ENCODE data around the gene USP46.

- TF ChIP-seq, protein P1, sequence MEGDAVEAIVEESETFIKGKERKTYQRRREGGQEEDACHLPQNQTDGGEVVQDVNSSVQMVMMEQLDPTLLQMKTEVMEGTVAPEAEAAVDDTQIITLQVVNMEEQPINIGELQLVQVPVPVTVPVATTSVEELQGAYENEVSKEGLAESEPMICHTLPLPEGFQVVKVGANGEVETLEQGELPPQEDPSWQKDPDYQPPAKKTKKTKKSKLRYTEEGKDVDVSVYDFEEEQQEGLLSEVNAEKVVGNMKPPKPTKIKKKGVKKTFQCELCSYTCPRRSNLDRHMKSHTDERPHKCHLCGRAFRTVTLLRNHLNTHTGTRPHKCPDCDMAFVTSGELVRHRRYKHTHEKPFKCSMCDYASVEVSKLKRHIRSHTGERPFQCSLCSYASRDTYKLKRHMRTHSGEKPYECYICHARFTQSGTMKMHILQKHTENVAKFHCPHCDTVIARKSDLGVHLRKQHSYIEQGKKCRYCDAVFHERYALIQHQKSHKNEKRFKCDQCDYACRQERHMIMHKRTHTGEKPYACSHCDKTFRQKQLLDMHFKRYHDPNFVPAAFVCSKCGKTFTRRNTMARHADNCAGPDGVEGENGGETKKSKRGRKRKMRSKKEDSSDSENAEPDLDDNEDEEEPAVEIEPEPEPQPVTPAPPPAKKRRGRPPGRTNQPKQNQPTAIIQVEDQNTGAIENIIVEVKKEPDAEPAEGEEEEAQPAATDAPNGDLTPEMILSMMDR (IDR thresholded peaks at IDR 0.05; ENCODE audit: poor library complexity) = no peak
- TF ChIP-seq EZH2phosphoT487 (IDR thresholded peaks at IDR 0.05; ENCODE audit: low read depth, severe bottlenecking, unreplicated experiment) = no peak
Measured at GRCh38 chr4:52576326-52576725, 82.8 kb downstream of the USP46 start.

Data from hepatocyte (in vitro differentiated cells).